Neural cell (in vitro differentiated cells): ENCODE results near the gene RCSD1.

Experiments
- TAF1 ChIP-seq: IDR thresholded peaks from 2 replicates; pipeline ENCODE4 v1.6.1; 2012; ENCODE audit warnings: low read depth
- TF ChIP-seq, protein P1 (sequence below): fragments of 450-650 bp; IDR thresholded peaks from 2 replicates; pipeline ENCODE4 v1.5.1; 2014; ENCODE audit warnings: antibody characterized with exemption, mild to moderate bottlenecking, moderate library complexity; ENCODE audit not compliant: poor library complexity, severe bottlenecking

DNA sequence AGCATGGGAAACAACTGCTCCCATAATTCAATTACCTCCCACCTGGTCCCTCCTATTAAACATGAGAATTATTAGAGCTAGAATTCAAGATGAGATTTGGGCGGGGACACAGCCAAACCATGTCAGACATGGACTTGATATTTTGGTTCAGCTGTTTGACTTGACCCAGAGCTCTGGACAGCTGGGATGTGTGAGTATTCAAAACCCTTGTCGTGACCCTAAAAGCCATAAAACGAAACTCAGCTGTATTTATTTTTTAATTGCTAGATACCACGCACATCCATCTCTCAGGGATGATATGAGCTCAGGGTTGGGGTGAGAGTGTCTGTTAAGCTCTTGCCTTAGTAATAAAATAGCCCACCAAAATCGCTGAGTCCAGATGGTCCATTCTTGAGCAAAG lies 45.4 kb downstream of the RCSD1 start:
- TF ChIP-seq TAF1, result no peak
- TF ChIP-seq, protein P1, sequence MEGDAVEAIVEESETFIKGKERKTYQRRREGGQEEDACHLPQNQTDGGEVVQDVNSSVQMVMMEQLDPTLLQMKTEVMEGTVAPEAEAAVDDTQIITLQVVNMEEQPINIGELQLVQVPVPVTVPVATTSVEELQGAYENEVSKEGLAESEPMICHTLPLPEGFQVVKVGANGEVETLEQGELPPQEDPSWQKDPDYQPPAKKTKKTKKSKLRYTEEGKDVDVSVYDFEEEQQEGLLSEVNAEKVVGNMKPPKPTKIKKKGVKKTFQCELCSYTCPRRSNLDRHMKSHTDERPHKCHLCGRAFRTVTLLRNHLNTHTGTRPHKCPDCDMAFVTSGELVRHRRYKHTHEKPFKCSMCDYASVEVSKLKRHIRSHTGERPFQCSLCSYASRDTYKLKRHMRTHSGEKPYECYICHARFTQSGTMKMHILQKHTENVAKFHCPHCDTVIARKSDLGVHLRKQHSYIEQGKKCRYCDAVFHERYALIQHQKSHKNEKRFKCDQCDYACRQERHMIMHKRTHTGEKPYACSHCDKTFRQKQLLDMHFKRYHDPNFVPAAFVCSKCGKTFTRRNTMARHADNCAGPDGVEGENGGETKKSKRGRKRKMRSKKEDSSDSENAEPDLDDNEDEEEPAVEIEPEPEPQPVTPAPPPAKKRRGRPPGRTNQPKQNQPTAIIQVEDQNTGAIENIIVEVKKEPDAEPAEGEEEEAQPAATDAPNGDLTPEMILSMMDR, result no peak
